Activated CD8-positive, alpha-beta memory T cell treated with anti-CD3 and anti-CD28 coated beads for 4 hours (primary cell): ENCODE measurements around the gene BNIP1.

ENCODE experiments used
- DNase-seq, 2 donors: peaks; one replicate each; pipeline ENCODE4 v3.0.0-alpha.2; 2020; ENCODE audit warnings: low read depth in 2 of 2

BNIP1 gene

GRCh38 chr5:173165177-173166016 is 21.1 kb downstream of the BNIP1 start:
- no peak for DNase-seq

- DNase-seq: no peak
These were observed 27.8 kb downstream of the BNIP1 start for GRCh38 chr5:173172166-173172565.

- no peak for DNase-seq
These were observed 31.2 kb downstream of the BNIP1 start for GRCh38 chr5:173175523-173175922.

GRCh38 chr5:173178369-173178910 is 34.1 kb downstream of the BNIP1 start:
- no peak for DNase-seq

GRCh38 chr5:173180331-173180730 is 36.0 kb downstream of the BNIP1 start:
- no peak for DNase-seq

GRCh38 chr5:173187054-173187743 is 42.9 kb downstream of the BNIP1 start:
- DNase-seq: no peak

GRCh38 chr5:173188280-173188679 is 43.9 kb downstream of the BNIP1 start:
- DNase-seq: no peak

GRCh38 chr5:173191015-173191414 is 46.7 kb downstream of the BNIP1 start:
- DNase-seq: no peak

GRCh38 chr5:173191561-173191960 is 47.2 kb downstream of the BNIP1 start:
- no peak for DNase-seq

- DNase-seq: no peak
These were observed 48.2 kb downstream of the BNIP1 start for GRCh38 chr5:173192561-173192960.

- no peak for DNase-seq
These were observed 52.0 kb downstream of the BNIP1 start for GRCh38 chr5:173196133-173196952.

GRCh38 chr5:173197375-173197891 is 53.1 kb downstream of the BNIP1 start:
- no peak for DNase-seq

- DNase-seq: no peak
These were observed 53.7 kb downstream of the BNIP1 start for GRCh38 chr5:173198049-173198448.

- DNase-seq: no peak
These were observed 56.0 kb downstream of the BNIP1 start for GRCh38 chr5:173200356-173200755.

- DNase-seq: no peak
These were observed 57.4 kb downstream of the BNIP1 start for GRCh38 chr5:173201636-173202265.

GRCh38 chr5:173202266-173202875 is 58.0 kb downstream of the BNIP1 start:
- no peak for DNase-seq

- no peak for DNase-seq
These were observed 60.1 kb downstream of the BNIP1 start for GRCh38 chr5:173204185-173204979.

GRCh38 chr5:173205916-173206315 is 61.6 kb downstream of the BNIP1 start:
- no peak for DNase-seq

- no peak for DNase-seq
These were observed 64.0 kb downstream of the BNIP1 start for GRCh38 chr5:173208296-173208695.

GRCh38 chr5:173210877-173211276 is 66.5 kb downstream of the BNIP1 start:
- DNase-seq: no peak
